RWPE1 (cell line): ENCODE results near the gene COL5A1.
A peak's percentile ranks its signal among the peaks of the same experiment; 100 is the strongest.
"Not testable (repeated sequence)": the region's sequence is repeated elsewhere in the genome, so short reads cannot be mapped to it uniquely, and the experiment has no call there.

Experiments used
- CTCF ChIA-PET: fragments of 350-600 bp; sonication (Branson Sonifier 250); formaldehyde crosslinking; extraction: SDS; loops from one replicate; lab custom pipeline; 2021; lab: Yijun Ruan, JAX
- POLR2A ChIA-PET: fragments of 400-600 bp; formaldehyde crosslinking; extraction: SDS; loops from one replicate; lab custom pipeline; 2020; ENCODE audit warnings: antibody characterized with exemption; ENCODE audit not compliant: low non-redundant PET; lab: Yijun Ruan, JAX
- DNase-seq: peaks from one replicate; pipeline ENCODE4 v3.0.0; 2012; ENCODE audit warnings: low spot score
- H3K27ac ChIP-seq: fragments of 450-650 bp; 2 replicates; pipeline ENCODE4 v1.5.1; 2017
- CTCF ChIP-seq: fragments of 450-650 bp; conservative IDR thresholded peaks from 2 replicates; pipeline ENCODE4 v1.5.1; 2017; ENCODE audit warnings: low read depth, mild to moderate bottlenecking

The COL5A1 gene

DNA sequence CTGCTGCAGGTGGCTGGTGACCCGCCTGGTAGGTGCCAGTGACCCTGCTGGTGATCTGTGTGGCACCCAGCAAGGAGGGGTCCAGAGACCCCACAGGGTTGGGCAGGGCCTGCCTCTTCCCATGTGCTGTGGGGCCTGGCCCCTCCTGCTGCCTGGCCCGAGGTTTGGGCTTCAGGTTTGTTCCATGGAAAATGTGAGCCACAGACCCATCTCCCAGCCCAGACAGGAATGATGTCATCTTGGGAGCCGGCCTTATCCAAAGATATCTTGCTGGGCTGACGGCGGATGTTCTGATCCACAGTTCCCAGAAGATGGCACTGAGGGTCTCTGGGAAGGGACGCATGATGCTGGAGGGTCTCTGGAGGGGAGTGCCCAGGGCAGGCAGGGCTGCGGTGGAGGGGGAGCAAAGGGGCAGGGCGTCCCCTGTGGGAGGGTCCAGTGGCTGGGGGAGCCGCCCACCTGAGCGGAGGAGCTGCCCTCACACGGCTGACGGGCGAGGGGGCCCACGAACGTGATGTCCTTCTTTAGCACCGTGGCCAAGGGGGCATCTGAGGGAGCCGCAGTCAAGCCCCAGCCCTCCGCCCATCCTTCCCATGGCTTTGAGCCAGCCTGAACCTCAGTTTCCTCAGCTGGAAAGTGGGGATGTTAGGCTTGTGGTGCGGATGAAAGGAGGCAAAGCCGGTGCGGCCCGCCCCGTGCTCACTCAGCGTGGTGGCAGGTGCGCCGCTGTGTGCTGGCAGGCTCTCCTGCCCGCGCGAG lies 68.1 kb downstream of the COL5A1 start:
- no peak for DNase-seq
- ChIA-PET CTCF (interaction anchor here (1.2 kb wide), 1 partner anchor 46 kb away, joined by 3 read pairs; no protein-coding TSS in a partner anchor), POLR2A (interaction anchor here (0.5 kb wide), 1 partner anchor 1040 kb away, joined by 6 read pairs; no protein-coding TSS in a partner anchor)
- H3K27ac ChIP-seq: peak overlapping the region; percentile 83
- TF ChIP-seq CTCF: no peak

DNA sequence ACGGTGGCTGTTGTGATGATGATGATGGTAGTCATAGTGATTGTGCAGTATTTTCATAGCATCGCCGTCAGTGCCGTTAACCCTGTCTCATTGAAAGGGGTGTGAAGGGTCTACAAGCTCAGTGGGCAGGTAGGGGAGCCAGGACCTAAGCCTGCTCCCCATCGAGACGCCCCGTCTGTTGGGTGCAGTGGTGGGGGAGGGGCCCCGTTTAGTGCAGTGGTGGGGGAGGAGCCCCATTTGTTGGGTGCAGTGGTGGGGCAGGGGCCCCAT lies 68.6 kb downstream of the COL5A1 start:
- H3K27ac ChIP-seq: peak overlapping the region; percentile 83; the same call in 1 of the 2 replicates
- ChIA-PET CTCF (interaction anchor here (1.2 to 1.3 kb wide), 2 partner anchors 20 to 47 kb away, joined by 3 read pairs; no protein-coding TSS in a partner anchor), POLR2A (interaction anchor here (0.5 kb wide), 1 partner anchor 1040 kb away, joined by 6 read pairs; no protein-coding TSS in a partner anchor)
- no peak for TF ChIP-seq CTCF
- DNase-seq: no peak

GRCh38 chr9:134710901-134711300 lies 69.3 kb downstream of the COL5A1 start:
- CTCF ChIA-PET: interaction anchor here (1.3 kb wide), 1 partner anchor 21 kb away, joined by 3 read pairs; no protein-coding TSS in a partner anchor
- POLR2A ChIA-PET: no interaction called here
- peak overlapping the region; percentile 53 for H3K27ac ChIP-seq

GRCh38 chr9:134712243-134712642 lies 70.6 kb downstream of the COL5A1 start:
- DNase-seq: no peak
- ChIA-PET CTCF (no interaction called here), POLR2A (no interaction called here)
- no peak for TF ChIP-seq CTCF
- no peak overlapping the region for H3K27ac ChIP-seq

More at GRCh38 chr9:134710901-134711300, 69.3 kb downstream of the COL5A1 start:
- TF ChIP-seq CTCF: no peak
- DNase-seq: no peak

DNA sequence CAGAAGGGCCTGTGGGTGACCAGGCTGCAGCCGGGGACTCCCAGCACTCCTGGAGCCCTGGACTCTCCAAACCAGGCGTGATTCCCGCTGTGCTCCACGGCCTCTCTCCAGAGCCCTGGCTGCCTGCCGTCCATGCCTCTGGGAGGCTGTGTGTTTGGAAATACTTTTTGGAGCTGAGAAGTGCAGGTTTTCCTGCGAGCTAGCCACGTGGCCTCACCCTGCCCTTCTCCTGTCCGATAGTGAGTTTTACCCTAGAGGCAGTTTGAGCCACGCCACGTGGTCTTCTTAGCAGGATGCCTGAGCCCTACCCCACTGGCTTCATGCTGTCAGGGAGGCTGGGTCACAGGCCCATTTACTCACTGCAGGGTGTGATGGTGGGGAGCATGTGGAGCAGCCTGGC lies 71.3 kb downstream of the COL5A1 start:
- DNase-seq: no peak
- peak overlapping the region; percentile 36 for H3K27ac ChIP-seq
- ChIA-PET POLR2A (no interaction called here), CTCF (interaction anchor here (0.7 kb wide), 1 partner anchor 1163 kb away, joined by 3 read pairs; no protein-coding TSS in a partner anchor)
- TF ChIP-seq CTCF: no peak

DNA sequence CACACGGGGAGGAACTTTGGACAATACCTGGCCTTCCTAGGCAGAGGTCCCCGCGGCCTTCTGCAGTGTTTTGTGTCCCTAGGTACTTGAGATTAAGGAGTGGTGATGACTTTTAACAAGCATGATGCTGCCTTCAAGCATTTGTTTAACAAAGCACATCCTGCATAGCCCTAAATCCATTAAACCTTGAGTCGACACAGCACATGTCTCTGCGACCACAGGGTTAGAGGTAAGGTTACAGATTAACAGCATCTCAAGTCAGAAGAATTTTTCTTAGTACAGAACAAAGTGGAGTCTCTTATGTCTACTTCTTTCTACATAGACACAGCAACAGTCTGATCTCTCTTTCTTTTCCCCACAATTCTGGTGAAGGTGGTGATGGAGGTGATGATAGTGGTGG lies 73.9 kb downstream of the COL5A1 start:
- CTCF ChIA-PET, POLR2A ChIA-PET, DNase-seq, H3K27ac ChIP-seq: not testable (repeated sequence)

GRCh38 chr9:134716067-134716466 lies 74.5 kb downstream of the COL5A1 start:
- ChIA-PET POLR2A (no interaction called here), CTCF (interaction anchor here (0.6 kb wide), 1 partner anchor 12 kb away, joined by 3 read pairs; no protein-coding TSS in a partner anchor)
- no peak for TF ChIP-seq CTCF
- H3K27ac ChIP-seq: 0 out of 2 replicates have a peak overlapping the region, but pooled peaks have one; percentile 2
- no peak for DNase-seq
